ENCODE data around the gene BRIP1. TPM values are rescaled to one million over a fixed set of nuclear protein-coding genes. Genes with fewer than 3 reads are reported as not detected.

BRIP1 gene
- 8.8 and 11.5 TPM in 2 replicates for polyA plus RNA-seq (2011; rRNA removed)
- 2.0 and 2.3 TPM in 2 replicates for polyA plus RNA-seq (2012; cell fraction: cytosol; rRNA removed)
- polyA plus RNA-seq (2012; cell fraction: nucleus; rRNA removed): 2.9 and 5.8 TPM in 2 replicates
- 8.0 to 8.2 TPM (median 8.0 TPM) in 3 replicates for polyA plus RNA-seq (2017; fragmentation: RNase III; extraction: RNeasy Plus Mini Kit Qiagen cat#74134 plus additional on column Dnase treatment)
- 9.7 and 11.9 TPM in 2 replicates for polyA minus RNA-seq (2011; rRNA and poly(A)+ RNA removed)

GRCh38 chr17:61862975-61863800, at the start of gene BRIP1:
BRIP1 (minus strand) TSS chr17:61863528; CDS start chr17:61861539, 1,989 bp downstream.
- WGBS (ENCODE audit: missing lambda C conversion rate): 3% methylated on average over 41 of the region's 43 CpGs
- ATAC-seq (peak; percentile 99), DNase-seq (ENCODE audit: low read depth in 1 of 2, low spot score in 1 of 2) (peak; percentile 97 to 98), FAIRE-seq (peak; percentile 73)
- ChIA-PET POLR2A (interaction anchor here (0.6 to 1.8 kb wide), 10 partner anchors 10 to 705 kb away, joined by 3 to 9 read pairs (median 4); no protein-coding TSS in a partner anchor), CTCF (interaction anchor here (0.6 to 2.3 kb wide), 9 partner anchors 10 to 908 kb away, joined by 3 to 11 read pairs (median 3); no protein-coding TSS in a partner anchor)
- H3K4me2 ChIP-seq: peak within 1 kb of the TSS; percentile 83
- peaks cover 20% of the 10 kb centered on the region; the same call in 2 of the 3 replicates for H3K4me1 ChIP-seq
- H3K4me3 ChIP-seq: peak within 1 kb of the TSS; percentile 73
- H3K27ac ChIP-seq: peak within 1 kb of the TSS; percentile 77 to 85
- no peaks in the 10 kb centered on the region for H3K9me3 ChIP-seq
- no peak for TF ChIP-seq BHLHE40 (IDR thresholded peaks at IDR 0.05; ENCODE audit: low read depth, low read length)
- TF ChIP-seq HES2 (IDR thresholded peaks at IDR 0.05): no peak
- no peak for TF ChIP-seq ZC3H11A (IDR thresholded peaks at IDR 0.05)
- no peak for TF ChIP-seq HMGXB4 (CRISPR knock-in tag; IDR thresholded peaks at IDR 0.05; ENCODE audit: borderline replicate concordance)
- TF ChIP-seq NR3C1 (IDR thresholded peaks at IDR 0.05): no peak
- TF ChIP-seq SREBF2 (IDR thresholded peaks at IDR 0.05): no peak
- no peak for TF ChIP-seq NFE2L2 (conservative IDR thresholded peaks at IDR 0.05; ENCODE audit: low read length)
- no peak for TF ChIP-seq ESRRA (IDR thresholded peaks at IDR 0.05; ENCODE audit: borderline replicate concordance, low read length)
- no peak for TF ChIP-seq NPAS2 (CRISPR knock-in tag; IDR thresholded peaks at IDR 0.05; ENCODE audit: borderline replicate concordance)
- peak; percentile 47; the same call in 1 of the 2 replicates for TF ChIP-seq PHF8 (IDR thresholded peaks at IDR 0.05; ENCODE audit: borderline replicate concordance, low read depth)
- TF ChIP-seq ATOH8 (CRISPR knock-in tag; IDR thresholded peaks at IDR 0.05; ENCODE audit: low read depth): no peak
- TF ChIP-seq EP300 (IDR thresholded peaks at IDR 0.05): no peak
- no peak for TF ChIP-seq CTCF (IDR thresholded peaks at IDR 0.05)
- no peak for TF ChIP-seq POLR2AphosphoS2 (conservative IDR thresholded peaks at IDR 0.05; ENCODE audit: low read length)
- no peak for TF ChIP-seq FOSL2 (IDR thresholded peaks at IDR 0.05)
- TF ChIP-seq FOSL2 (CRISPR knock-in tag; IDR thresholded peaks at IDR 0.05): no peak
- peak; percentile 36 for TF ChIP-seq MAFK (IDR thresholded peaks at IDR 0.05; ENCODE audit: partially characterized antibody)
- peak; percentile 58 for TF ChIP-seq POLR2A (IDR thresholded peaks at IDR 0.05; ENCODE audit: low read length)
- TF ChIP-seq SMC3 (IDR thresholded peaks at IDR 0.05): no peak
- no peak for TF ChIP-seq HOXB13 (CRISPR knock-in tag; IDR thresholded peaks at IDR 0.05; ENCODE audit: low read depth)
- TF ChIP-seq HDAC2 (IDR thresholded peaks at IDR 0.05): no peak
- peak; percentile 86 for TF ChIP-seq E2F6 (IDR thresholded peaks at IDR 0.05; ENCODE audit: borderline replicate concordance, low read depth)
- TF ChIP-seq KDM1A (IDR thresholded peaks at IDR 0.05; ENCODE audit: low read depth): no peak
- no peak for TF ChIP-seq ZFP36 (IDR thresholded peaks at IDR 0.05; ENCODE audit: borderline replicate concordance, partially characterized antibody)
- no peak for TF ChIP-seq GATA3 (IDR thresholded peaks at IDR 0.05; ENCODE audit: borderline replicate concordance)
- no peak for TF ChIP-seq CBX2 (IDR thresholded peaks at IDR 0.05; ENCODE audit: borderline replicate concordance, low read depth)
- peak; percentile 67 for TF ChIP-seq RFX5 (IDR thresholded peaks at IDR 0.05)
- no peak for TF ChIP-seq TP53 (CRISPR knock-in tag; IDR thresholded peaks at IDR 0.05)
- no peak for TF ChIP-seq FOSB (CRISPR knock-in tag; IDR thresholded peaks at IDR 0.05)
- TF ChIP-seq EHF (CRISPR knock-in tag; IDR thresholded peaks at IDR 0.05): no peak
- 0 out of 2 replicates have a peak, but pooled peaks have one; percentile 2 for TF ChIP-seq MAZ (IDR thresholded peaks at IDR 0.05; ENCODE audit: borderline replicate concordance, low read depth, low read length)
- TF ChIP-seq RARB (CRISPR knock-in tag; IDR thresholded peaks at IDR 0.05): no peak
- peak; percentile 70 for TF ChIP-seq KDM5A (IDR thresholded peaks at IDR 0.05)
- TF ChIP-seq CHD4 (IDR thresholded peaks at IDR 0.05; ENCODE audit: borderline replicate concordance): no peak
- no peak for TF ChIP-seq RCOR1 (IDR thresholded peaks at IDR 0.05; ENCODE audit: low read depth, low read length)
